ENCODE data around the gene DTX2. TPM values are rescaled to one million over a fixed set of nuclear protein-coding genes. Genes with fewer than 3 reads are reported as not detected.
"Not testable (repeated sequence)": the region's sequence is repeated elsewhere in the genome, so short reads cannot be mapped to it uniquely, and the experiment has no call there.

DTX2 gene
- total and polyA plus RNA-seq, 9 donors = 5.2 to 11.3 (median 8.0) TPM

DNA sequence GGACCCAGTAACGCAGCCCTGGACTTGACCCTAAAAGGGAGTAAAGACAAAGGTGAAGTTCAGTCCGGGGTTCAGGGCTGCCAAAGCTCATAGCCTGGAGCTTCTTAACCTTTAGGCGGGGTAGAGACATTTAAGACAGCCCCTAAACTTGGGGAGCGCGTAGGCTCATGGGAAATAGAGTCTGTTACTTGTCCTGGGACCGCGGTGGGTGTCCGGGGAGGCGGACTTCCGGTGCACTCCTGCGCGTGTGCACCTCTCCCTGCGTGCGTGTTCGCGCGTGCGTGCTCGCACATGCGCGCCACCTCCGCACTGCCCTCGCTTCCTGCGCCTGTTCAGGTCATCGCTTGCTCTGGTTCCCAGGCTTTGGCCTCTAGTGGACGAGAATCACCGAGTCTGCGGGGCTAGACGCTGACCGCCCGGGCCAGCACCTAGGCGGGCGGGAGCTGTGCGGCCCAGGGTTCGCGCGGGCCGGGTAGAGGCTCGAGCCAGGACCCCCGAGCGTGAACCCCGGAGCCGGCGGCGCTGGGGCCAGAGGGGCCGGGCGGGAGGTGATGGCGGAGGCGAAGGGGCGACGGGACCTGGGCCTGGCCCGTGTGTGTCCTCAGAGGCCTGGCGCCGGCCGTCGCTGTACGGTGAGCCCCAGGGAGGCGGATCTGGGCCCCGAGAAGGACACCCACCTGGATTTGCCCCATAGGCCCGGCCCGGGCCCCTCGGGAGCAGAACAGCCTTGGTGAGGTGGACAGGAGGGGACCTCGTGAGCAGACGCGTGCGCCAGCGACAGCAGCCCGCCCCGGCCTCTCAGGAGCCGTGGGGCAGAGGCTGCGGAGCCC is 87.7 kb downstream of the DTX2 start:
- H3K27me3 ChIP-seq (ENCODE audit: control insufficient read depth, insufficient read depth, low read length); H3K36me3 ChIP-seq (ENCODE audit: control insufficient read depth, insufficient read depth, low read length); H3K9me3 ChIP-seq (replicated peaks; ENCODE audit: control insufficient read depth, low read depth, low read length); H3K4me1 ChIP-seq (ENCODE audit: control insufficient read depth, insufficient read depth, low read length): not testable (repeated sequence)
- peak; percentile 96 for DNase-seq
- Histone ChIP-seq H3K27ac (ENCODE audit: low read length) (peak overlapping the region; percentile 84), H3K4me3 (ENCODE audit: low read length) (peak overlapping the region; percentile 76)
- WGBS (ENCODE audit: insufficient coverage) = under 1% methylated on average over 61 of the region's 71 CpGs

DNA sequence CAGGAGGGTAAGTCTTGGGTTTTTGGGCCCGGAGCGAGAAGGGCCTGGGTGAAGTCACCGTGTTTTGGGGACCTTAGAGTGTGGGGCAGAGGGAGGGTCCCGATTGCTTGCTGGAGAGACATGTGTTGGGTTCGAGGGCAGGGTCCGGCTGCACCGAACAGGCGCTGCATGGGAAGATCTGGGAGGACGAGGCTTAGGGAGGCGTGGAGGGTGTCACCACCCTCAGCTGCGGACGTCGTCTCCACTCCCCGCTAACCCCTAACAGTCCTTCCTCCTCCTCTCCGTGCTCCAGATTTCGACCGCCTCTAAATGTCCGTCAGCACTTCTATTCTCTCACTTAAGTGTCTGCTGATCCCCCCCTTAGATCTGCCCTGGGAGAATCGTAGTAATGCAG is 88.3 kb downstream of the DTX2 start:
- not testable (repeated sequence) for H3K27me3 ChIP-seq (ENCODE audit: control insufficient read depth, insufficient read depth, low read length); H3K9me3 ChIP-seq (replicated peaks; ENCODE audit: control insufficient read depth, low read depth, low read length); H3K4me1 ChIP-seq (ENCODE audit: control insufficient read depth, insufficient read depth, low read length); H3K36me3 ChIP-seq (ENCODE audit: control insufficient read depth, insufficient read depth, low read length)
- peak overlapping the region; percentile 84 for H3K27ac ChIP-seq (ENCODE audit: low read length)
- 0% methylated on average over 5 of the region's 19 CpGs for WGBS (ENCODE audit: insufficient coverage)
- peak overlapping the region; percentile 76 for H3K4me3 ChIP-seq (ENCODE audit: low read length)
- DNase-seq = peak; percentile 5

DNA sequence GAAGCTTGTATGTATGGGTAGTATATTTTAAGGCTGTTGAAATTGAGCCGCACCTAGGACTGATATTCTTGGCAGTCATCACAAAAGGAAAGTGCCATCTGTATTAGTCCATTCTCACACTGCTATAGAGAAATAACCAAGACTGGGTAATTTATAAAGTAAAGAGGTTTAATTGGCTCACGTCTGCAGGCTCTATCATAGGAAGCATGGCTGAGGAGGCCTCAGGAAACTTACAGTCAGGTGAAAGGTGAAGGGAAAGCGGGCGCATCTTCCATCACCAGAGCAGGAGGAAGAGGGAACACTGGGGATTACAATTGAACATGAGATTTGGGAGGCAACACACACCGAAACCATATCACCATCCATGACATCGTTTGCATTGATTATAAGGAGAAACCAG is 90.5 kb downstream of the DTX2 start:
- not testable (repeated sequence) for H3K27me3 ChIP-seq (ENCODE audit: control insufficient read depth, insufficient read depth, low read length); H3K27ac ChIP-seq (ENCODE audit: low read length); H3K4me3 ChIP-seq (ENCODE audit: low read length); DNase-seq; H3K36me3 ChIP-seq (ENCODE audit: control insufficient read depth, insufficient read depth, low read length); H3K4me1 ChIP-seq (ENCODE audit: control insufficient read depth, insufficient read depth, low read length); H3K9me3 ChIP-seq (replicated peaks; ENCODE audit: control insufficient read depth, low read depth, low read length)
- WGBS (ENCODE audit: insufficient coverage) = no CpG with 5 or more reads among the region's 6 CpGs

Other genes with a start within 250 kb of the DTX2 start
- 188 TPM for gene HSPB1, start 159.0 kb upstream of the DTX2 start, total RNA-seq
- 1,000 to 10,000 TPM; 1,028 to 2,022 (median 1,528) TPM for gene HSPB1, start 159.0 kb upstream of the DTX2 start, polyA plus RNA-seq (ENCODE audit: insufficient read depth in 1 of 8, insufficient read length in 8 of 8, low replicate concordance in 1 of 8)
- 35.9 TPM for gene YWHAG, start 102.7 kb upstream of the DTX2 start, total RNA-seq
- 100 to 1,000 TPM; 129 to 187 (median 171) TPM for gene YWHAG, start 102.7 kb upstream of the DTX2 start, polyA plus RNA-seq (ENCODE audit: insufficient read depth in 1 of 8, insufficient read length in 8 of 8, low replicate concordance in 1 of 8)
- gene SSC4D, start 52.0 kb upstream of the DTX2 start, total RNA-seq = 0.84 TPM
- 1 to 10 TPM in 3 of 8 donors, under 1 TPM in 5; 0.61 to 1.7 (median 0.93) TPM for gene SSC4D, start 52.0 kb upstream of the DTX2 start, polyA plus RNA-seq (ENCODE audit: insufficient read depth in 1 of 8, insufficient read length in 8 of 8, low replicate concordance in 1 of 8)
- gene ZP3, start 36.8 kb upstream of the DTX2 start, total RNA-seq = 0.49 TPM
- gene ZP3, start 36.8 kb upstream of the DTX2 start, polyA plus RNA-seq (ENCODE audit: insufficient read depth in 1 of 8, insufficient read length in 8 of 8, low replicate concordance in 1 of 8) = 10 to 100 TPM in 1 of 8 donors, 1 to 10 TPM in 6, under 1 TPM in 1; 0.77 to 15.0 (median 1.6) TPM
- gene UPK3B, start 48.8 kb downstream of the DTX2 start, total RNA-seq = 0.53 TPM
- 1 to 10 TPM in 2 of 8 donors, under 1 TPM in 5, not detected in 1; 0.16 to 4.3 (median 0.43) TPM for gene UPK3B, start 48.8 kb downstream of the DTX2 start, polyA plus RNA-seq (ENCODE audit: insufficient read depth in 1 of 8, insufficient read length in 8 of 8, low replicate concordance in 1 of 8)
- 0.22 TPM for gene SPDYE16, start 81.6 kb downstream of the DTX2 start, total RNA-seq
- gene SPDYE16, start 81.6 kb downstream of the DTX2 start, polyA plus RNA-seq (ENCODE audit: insufficient read depth in 1 of 8, insufficient read length in 8 of 8, low replicate concordance in 1 of 8) = 1 to 10 TPM in 6 of 8 donors, under 1 TPM in 2; 0.47 to 3.9 (median 1.5) TPM
- gene POMZP3, start 165.6 kb downstream of the DTX2 start, total RNA-seq = 3.4 TPM
- 10 to 100 TPM in 5 of 8 donors, 1 to 10 TPM in 3; 5.2 to 17.8 (median 11.9) TPM for gene POMZP3, start 165.6 kb downstream of the DTX2 start, polyA plus RNA-seq (ENCODE audit: insufficient read depth in 1 of 8, insufficient read length in 8 of 8, low replicate concordance in 1 of 8)

Data from muscle of leg (tissue), 11 donors.